Measurements from ENCODE around the gene ENOX1.

The ENOX1 gene

DNA sequence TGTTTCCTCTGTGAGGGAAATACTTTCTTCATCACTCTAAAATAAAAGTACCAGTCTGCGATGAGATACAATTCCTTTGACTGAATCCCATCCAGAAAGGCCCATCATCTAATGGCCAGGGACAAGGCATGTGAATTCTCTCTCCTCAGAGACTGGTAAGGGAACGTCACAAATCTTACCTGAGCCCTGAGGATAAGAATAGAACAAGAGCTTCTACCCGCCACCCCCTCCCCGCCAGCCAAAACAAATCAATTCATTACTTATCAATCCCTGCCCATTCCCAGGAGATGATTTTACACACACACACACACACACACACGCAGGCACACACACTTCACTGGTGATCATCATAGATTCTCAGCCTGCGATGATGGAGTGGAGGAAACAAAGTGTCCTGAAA, 564.7 kb downstream of the ENOX1 start:
- Histone ChIP-seq H3K9me3 (ENCODE audit: control insufficient read depth in 1 of 2, low read length in 2 of 2) (no peaks in the 10 kb centered on the region), H3K4me1 (ENCODE audit: control insufficient read depth in 1 of 2, insufficient read depth in 2 of 2, low read length in 2 of 2) (no peaks in the 10 kb centered on the region), H3K27ac (ENCODE audit: low read length) (no peak overlapping the region), H3K36me3 (ENCODE audit: control insufficient read depth in 1 of 2, insufficient read depth in 2 of 2, low read length in 2 of 2) (no peaks in the 10 kb centered on the region), H3K27me3 (ENCODE audit: low read depth, low read length) (no peaks in the 10 kb centered on the region), H3K4me3 (ENCODE audit: low read depth in 1 of 2, low read length in 2 of 2) (no peak overlapping the region)

DNA sequence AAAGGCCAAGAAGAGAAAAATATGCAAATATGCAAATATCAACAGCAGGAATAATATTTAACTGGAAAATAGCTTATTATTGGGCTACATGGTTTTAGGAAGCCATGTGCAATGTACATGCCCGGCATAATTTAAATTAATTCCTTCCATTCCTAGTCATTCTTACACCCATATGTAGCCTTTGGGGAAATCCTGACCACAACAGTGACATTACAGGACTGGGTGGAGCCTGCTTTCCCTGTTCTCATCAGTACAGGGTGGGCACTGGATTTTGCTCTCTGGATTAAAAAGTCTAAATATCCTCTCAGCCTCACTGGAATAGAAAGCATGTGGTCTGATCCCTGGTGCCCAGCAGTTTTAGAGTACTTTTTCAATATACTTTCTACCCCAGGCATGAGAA, 565.2 kb downstream of the ENOX1 start:
- H3K4me3 ChIP-seq (ENCODE audit: low read depth in 1 of 2, low read length in 2 of 2), result no peak overlapping the region
- no peak overlapping the region for H3K27ac ChIP-seq (ENCODE audit: low read length)
- no peaks in the 10 kb centered on the region for H3K36me3 ChIP-seq (ENCODE audit: control insufficient read depth in 1 of 2, insufficient read depth in 2 of 2, low read length in 2 of 2)
- H3K4me1 ChIP-seq (ENCODE audit: control insufficient read depth in 1 of 2, insufficient read depth in 2 of 2, low read length in 2 of 2), result no peaks in the 10 kb centered on the region
- no peaks in the 10 kb centered on the region for H3K9me3 ChIP-seq (ENCODE audit: control insufficient read depth in 1 of 2, low read length in 2 of 2)
- H3K27me3 ChIP-seq (ENCODE audit: low read depth, low read length), result no peaks in the 10 kb centered on the region

GRCh38 chr13:43220873-43221595, 565.7 kb downstream of the ENOX1 start:
- Histone ChIP-seq H3K27me3 (ENCODE audit: low read depth, low read length) (no peaks in the 10 kb centered on the region), H3K36me3 (ENCODE audit: control insufficient read depth in 1 of 2, insufficient read depth in 2 of 2, low read length in 2 of 2) (no peaks in the 10 kb centered on the region), H3K27ac (ENCODE audit: low read length) (no peak overlapping the region), H3K4me1 (ENCODE audit: control insufficient read depth in 1 of 2, insufficient read depth in 2 of 2, low read length in 2 of 2) (no peaks in the 10 kb centered on the region), H3K4me3 (ENCODE audit: low read depth in 1 of 2, low read length in 2 of 2) (no peak overlapping the region), H3K9me3 (ENCODE audit: control insufficient read depth in 1 of 2, low read length in 2 of 2) (no peaks in the 10 kb centered on the region)

- Histone ChIP-seq H3K27ac (ENCODE audit: low read length) (no peak overlapping the region), H3K27me3 (ENCODE audit: low read depth, low read length) (no peaks in the 10 kb centered on the region), H3K4me3 (ENCODE audit: low read depth in 1 of 2, low read length in 2 of 2) (no peak overlapping the region), H3K36me3 (ENCODE audit: control insufficient read depth in 1 of 2, insufficient read depth in 2 of 2, low read length in 2 of 2) (no peaks in the 10 kb centered on the region), H3K4me1 (ENCODE audit: control insufficient read depth in 1 of 2, insufficient read depth in 2 of 2, low read length in 2 of 2) (no peaks in the 10 kb centered on the region), H3K9me3 (ENCODE audit: control insufficient read depth in 1 of 2, low read length in 2 of 2) (no peaks in the 10 kb centered on the region)
These were observed 572.6 kb downstream of the ENOX1 start for GRCh38 chr13:43214124-43214523.

DNA sequence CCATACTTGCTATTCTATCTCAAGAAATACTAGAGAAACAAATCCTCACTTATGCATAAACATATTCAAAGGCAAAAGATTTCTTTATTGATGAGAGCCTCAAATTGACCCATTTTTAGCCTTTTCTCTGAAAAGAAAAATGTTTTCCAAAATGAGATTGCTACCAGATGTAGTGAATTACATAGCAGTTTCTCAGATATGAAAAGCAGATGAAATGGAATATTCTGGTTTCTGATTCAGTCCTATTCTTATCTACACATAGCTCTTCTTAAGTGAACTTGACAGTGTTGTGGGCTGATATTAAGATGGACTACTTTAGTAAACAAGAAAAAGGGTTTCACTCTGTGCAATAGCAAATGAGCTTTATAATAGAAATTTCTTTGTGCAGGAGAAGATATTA, 579.9 kb downstream of the ENOX1 start:
- Histone ChIP-seq H3K27me3 (ENCODE audit: low read depth, low read length) (no peaks in the 10 kb centered on the region), H3K36me3 (ENCODE audit: control insufficient read depth in 1 of 2, insufficient read depth in 2 of 2, low read length in 2 of 2) (no peaks in the 10 kb centered on the region), H3K4me3 (ENCODE audit: low read depth in 1 of 2, low read length in 2 of 2) (no peak overlapping the region), H3K4me1 (ENCODE audit: control insufficient read depth in 1 of 2, insufficient read depth in 2 of 2, low read length in 2 of 2) (no peaks in the 10 kb centered on the region), H3K9me3 (ENCODE audit: control insufficient read depth in 1 of 2, low read length in 2 of 2) (peaks cover 0 to 5% of the 10 kb centered on the region in 2 donors), H3K27ac (ENCODE audit: low read length) (no peak overlapping the region)

DNA sequence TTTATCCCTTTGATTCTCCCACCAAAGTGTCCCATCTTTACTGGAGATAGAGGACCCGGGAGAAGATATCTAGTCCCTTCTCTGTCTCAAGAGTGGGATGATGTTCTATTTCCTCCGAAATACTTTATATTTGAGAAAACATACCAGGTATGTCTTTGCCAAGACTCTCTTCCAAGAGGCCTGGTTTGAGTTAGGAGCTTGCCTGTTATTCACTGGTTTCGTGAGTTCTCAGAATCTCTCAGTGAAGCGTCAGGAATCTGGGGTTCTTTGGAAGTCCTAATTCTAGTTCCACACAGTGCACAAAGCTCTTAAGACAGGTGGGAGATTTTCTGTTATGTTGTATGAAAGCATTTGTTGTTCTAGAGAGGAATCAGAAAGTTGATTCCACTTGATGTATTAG, 581.4 kb downstream of the ENOX1 start:
- H3K27me3 ChIP-seq (ENCODE audit: low read depth, low read length), result no peaks in the 10 kb centered on the region
- no peaks in the 10 kb centered on the region for H3K36me3 ChIP-seq (ENCODE audit: control insufficient read depth in 1 of 2, insufficient read depth in 2 of 2, low read length in 2 of 2)
- no peaks in the 10 kb centered on the region for H3K4me1 ChIP-seq (ENCODE audit: control insufficient read depth in 1 of 2, insufficient read depth in 2 of 2, low read length in 2 of 2)
- H3K27ac ChIP-seq (ENCODE audit: low read length), result no peak overlapping the region
- H3K4me3 ChIP-seq (ENCODE audit: low read depth in 1 of 2, low read length in 2 of 2), result no peak overlapping the region
- peaks cover 0 to 5% of the 10 kb centered on the region in 2 donors for H3K9me3 ChIP-seq (ENCODE audit: control insufficient read depth in 1 of 2, low read length in 2 of 2)

- Histone ChIP-seq H3K27me3 (ENCODE audit: low read depth, low read length) (no peaks in the 10 kb centered on the region), H3K36me3 (ENCODE audit: control insufficient read depth in 1 of 2, insufficient read depth in 2 of 2, low read length in 2 of 2) (no peaks in the 10 kb centered on the region), H3K27ac (ENCODE audit: low read length) (no peak overlapping the region), H3K4me3 (ENCODE audit: low read depth in 1 of 2, low read length in 2 of 2) (no peak overlapping the region), H3K4me1 (ENCODE audit: control insufficient read depth in 1 of 2, insufficient read depth in 2 of 2, low read length in 2 of 2) (no peaks in the 10 kb centered on the region), H3K9me3 (ENCODE audit: control insufficient read depth in 1 of 2, low read length in 2 of 2) (peaks cover 0 to 5% of the 10 kb centered on the region in 2 donors)
These were observed 582.2 kb downstream of the ENOX1 start for GRCh38 chr13:43204591-43204990.

DNA sequence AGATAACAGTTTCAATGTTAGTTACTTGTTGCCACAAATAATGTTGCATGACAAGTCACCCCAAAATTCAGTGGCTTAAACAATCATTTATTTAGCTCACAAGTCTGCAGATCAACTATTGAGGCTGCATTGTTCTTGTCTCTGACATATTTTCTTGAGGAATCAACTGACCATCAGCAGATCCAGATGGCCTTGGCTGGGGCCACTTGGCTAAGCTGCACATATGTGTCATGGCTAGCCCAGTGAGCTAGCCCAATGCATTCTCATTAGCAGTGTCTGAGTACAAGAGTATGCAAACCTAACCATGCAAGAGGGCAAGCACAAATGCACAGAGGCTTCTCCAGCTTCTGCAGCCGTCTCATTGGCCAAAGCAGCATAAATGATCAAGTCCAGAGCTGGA, 583.0 kb downstream of the ENOX1 start:
- Histone ChIP-seq H3K4me1 (ENCODE audit: control insufficient read depth in 1 of 2, insufficient read depth in 2 of 2, low read length in 2 of 2) (no peaks in the 10 kb centered on the region), H3K27ac (ENCODE audit: low read length) (no peak overlapping the region), H3K36me3 (ENCODE audit: control insufficient read depth in 1 of 2, insufficient read depth in 2 of 2, low read length in 2 of 2) (no peaks in the 10 kb centered on the region), H3K9me3 (ENCODE audit: control insufficient read depth in 1 of 2, low read length in 2 of 2) (peaks cover 0 to 5% of the 10 kb centered on the region in 2 donors), H3K4me3 (ENCODE audit: low read depth in 1 of 2, low read length in 2 of 2) (no peak overlapping the region), H3K27me3 (ENCODE audit: low read depth, low read length) (no peaks in the 10 kb centered on the region)

DNA sequence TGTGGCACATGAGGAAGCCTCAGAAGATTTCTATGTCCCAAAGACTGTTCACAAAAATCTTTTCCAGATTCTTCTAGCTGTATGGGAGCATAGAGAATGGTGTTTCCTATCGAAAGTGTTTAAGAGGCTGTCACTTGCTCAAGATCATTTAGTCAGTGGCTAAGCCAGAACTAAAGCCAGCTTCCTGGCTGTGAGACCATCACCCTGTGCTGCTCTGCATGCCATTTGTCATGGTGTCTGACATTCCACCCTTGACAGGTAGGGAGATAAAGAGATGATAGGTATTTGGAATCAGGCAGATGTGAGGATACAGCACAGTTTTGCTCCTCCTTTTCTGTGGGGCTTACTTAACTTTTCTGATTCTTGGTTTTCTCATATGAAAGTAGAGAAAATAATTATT, 586.0 kb downstream of the ENOX1 start:
- Histone ChIP-seq H3K36me3 (ENCODE audit: control insufficient read depth in 1 of 2, insufficient read depth in 2 of 2, low read length in 2 of 2) (no peaks in the 10 kb centered on the region), H3K9me3 (ENCODE audit: control insufficient read depth in 1 of 2, low read length in 2 of 2) (peaks cover 0 to 5% of the 10 kb centered on the region in 2 donors), H3K27me3 (ENCODE audit: low read depth, low read length) (no peaks in the 10 kb centered on the region), H3K4me3 (ENCODE audit: low read depth in 1 of 2, low read length in 2 of 2) (no peak overlapping the region), H3K27ac (ENCODE audit: low read length) (no peak overlapping the region), H3K4me1 (ENCODE audit: control insufficient read depth in 1 of 2, insufficient read depth in 2 of 2, low read length in 2 of 2) (no peaks in the 10 kb centered on the region)

DNA sequence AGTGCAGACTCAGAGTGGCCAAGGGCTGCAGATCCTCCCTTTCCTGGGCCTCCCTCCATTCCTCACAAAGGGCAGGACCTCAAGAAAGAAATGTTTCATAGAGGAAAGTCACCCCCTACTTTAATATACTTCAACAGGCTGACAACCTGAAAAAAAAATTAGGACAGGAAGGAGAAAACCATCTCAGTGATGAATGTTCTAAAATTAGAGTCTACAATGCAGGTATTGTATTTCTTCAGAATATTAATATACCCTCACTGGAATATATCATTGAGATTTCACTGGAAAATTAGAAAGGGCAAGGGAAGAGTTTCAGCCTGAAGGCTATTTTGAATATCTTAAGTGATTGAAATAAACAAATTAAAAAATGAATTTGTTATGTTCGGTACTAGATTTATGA, 586.5 kb downstream of the ENOX1 start:
- Histone ChIP-seq H3K9me3 (ENCODE audit: control insufficient read depth in 1 of 2, low read length in 2 of 2) (peaks cover 0 to 5% of the 10 kb centered on the region in 2 donors), H3K27me3 (ENCODE audit: low read depth, low read length) (no peaks in the 10 kb centered on the region), H3K27ac (ENCODE audit: low read length) (no peak overlapping the region), H3K4me1 (ENCODE audit: control insufficient read depth in 1 of 2, insufficient read depth in 2 of 2, low read length in 2 of 2) (no peaks in the 10 kb centered on the region), H3K4me3 (ENCODE audit: low read depth in 1 of 2, low read length in 2 of 2) (no peak overlapping the region), H3K36me3 (ENCODE audit: control insufficient read depth in 1 of 2, insufficient read depth in 2 of 2, low read length in 2 of 2) (no peaks in the 10 kb centered on the region)

DNA sequence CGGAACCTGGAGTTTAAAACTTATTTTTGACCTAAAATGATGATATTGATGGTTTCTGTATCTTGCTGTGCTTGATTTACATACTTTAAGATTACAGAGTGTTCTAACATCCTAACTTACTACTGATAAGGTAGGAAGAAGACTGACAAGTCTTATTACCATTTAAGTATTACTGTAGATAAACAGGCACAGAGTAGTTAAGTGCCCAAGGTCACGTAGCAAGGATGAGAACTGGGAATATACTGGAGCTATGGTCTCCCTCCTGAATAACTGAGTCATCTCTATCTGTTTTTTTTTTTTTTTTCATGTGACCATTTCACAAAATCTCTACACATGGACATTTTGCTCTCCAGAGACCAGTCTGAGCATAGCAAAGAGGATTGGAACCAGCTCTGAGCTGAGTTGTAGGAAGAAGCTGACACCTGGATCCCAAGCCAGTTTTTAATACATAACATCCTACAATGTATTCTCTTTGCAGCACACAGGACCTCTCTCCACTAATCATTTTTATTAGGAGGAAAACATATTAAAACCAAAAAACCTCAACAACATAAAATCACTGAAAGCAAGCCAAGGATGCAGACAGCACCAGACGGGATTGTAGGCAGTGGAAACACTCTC, 589.9 kb downstream of the ENOX1 start:
- Histone ChIP-seq H3K4me1 (ENCODE audit: control insufficient read depth in 1 of 2, insufficient read depth in 2 of 2, low read length in 2 of 2) (no peaks in the 10 kb centered on the region), H3K4me3 (ENCODE audit: low read depth in 1 of 2, low read length in 2 of 2) (no peak overlapping the region), H3K27me3 (ENCODE audit: low read depth, low read length) (no peaks in the 10 kb centered on the region), H3K36me3 (ENCODE audit: control insufficient read depth in 1 of 2, insufficient read depth in 2 of 2, low read length in 2 of 2) (no peaks in the 10 kb centered on the region), H3K9me3 (ENCODE audit: control insufficient read depth in 1 of 2, low read length in 2 of 2) (no peaks in the 10 kb centered on the region), H3K27ac (ENCODE audit: low read length) (no peak overlapping the region)

Data from muscle layer of duodenum (tissue), 2 donors.